Breast epithelium (tissue), 3 donors: ENCODE measurements around the gene TLR6.

Experiments
- CTCF ChIP-seq, 3 donors: fragments of 450-650 bp; IDR thresholded peaks; one replicate each; pipeline ENCODE4 v1.5.1; 2016 to 2017; ENCODE audit warnings: antibody characterized with exemption in 3 of 3, mild to moderate bottlenecking in 3 of 3, moderate library complexity in 3 of 3
- POLR2A ChIP-seq: fragments of 450-650 bp; IDR thresholded peaks from one replicate; pipeline ENCODE4 v1.6.1; 2016; ENCODE audit warnings: antibody characterized with exemption, mild to moderate bottlenecking, moderate library complexity
- POLR2AphosphoS5 ChIP-seq, 3 donors: sonication (generic); formaldehyde crosslinking; IDR thresholded peaks; one replicate each; pipeline ENCODE4 v1.6.1; 2017; ENCODE audit warnings: antibody characterized with exemption in 3 of 3

- TF ChIP-seq CTCF (IDR thresholded peaks at IDR 0.05) = no peak
- TF ChIP-seq POLR2AphosphoS5 (IDR thresholded peaks at IDR 0.05) = no peak
- TF ChIP-seq POLR2A = no peak
Measured at GRCh38 chr4:38785901-38786402, 70.7 kb downstream of the TLR6 start.
